Suppressor macrophage treated with lipopolysaccharide for 1 hour (primary cell): ENCODE data around the gene LIFR.
"Not testable (repeated sequence)": the region's sequence is repeated elsewhere in the genome, so short reads cannot be mapped to it uniquely, and the experiment has no call there.

Experiments
- DNase-seq, 3 donors: peaks; one replicate each; pipeline ENCODE4 v3.0.0-alpha.2; 2020 to 2022

LIFR gene

GRCh38 chr5:38543886-38544285 lies 12.6 kb downstream of the LIFR start:
- no peak for DNase-seq

GRCh38 chr5:38543074-38543473 lies 13.4 kb downstream of the LIFR start:
- no peak for DNase-seq

- no peak for DNase-seq
These were observed 15.2 kb downstream of the LIFR start for GRCh38 chr5:38541174-38541725.

GRCh38 chr5:38540314-38540713 lies 16.1 kb downstream of the LIFR start:
- no peak for DNase-seq

- DNase-seq = no peak
These were observed 18.3 kb downstream of the LIFR start for GRCh38 chr5:38538161-38538560.

- DNase-seq = no peak
These were observed 18.9 kb downstream of the LIFR start for GRCh38 chr5:38537505-38537904.

- DNase-seq = no peak
These were observed 19.5 kb downstream of the LIFR start for GRCh38 chr5:38536968-38537367.

- DNase-seq = no peak
These were observed 20.6 kb downstream of the LIFR start for GRCh38 chr5:38535845-38536244.

- DNase-seq = no peak
These were observed 21.1 kb downstream of the LIFR start for GRCh38 chr5:38535248-38535750.

- no peak for DNase-seq
These were observed 22.3 kb downstream of the LIFR start for GRCh38 chr5:38534156-38534453.

GRCh38 chr5:38533286-38534155 lies 22.9 kb downstream of the LIFR start:
- no peak for DNase-seq

GRCh38 chr5:38532165-38532669 lies 24.2 kb downstream of the LIFR start:
- DNase-seq = no peak

- DNase-seq = no peak
These were observed 24.9 kb downstream of the LIFR start for GRCh38 chr5:38531518-38531917.

GRCh38 chr5:38529955-38530646 lies 26.3 kb downstream of the LIFR start:
- no peak for DNase-seq

GRCh38 chr5:38528162-38528703 lies 28.2 kb downstream of the LIFR start:
- no peak for DNase-seq

- DNase-seq = peak; percentile 14 to 32 (median 25)
These were observed 29.0 kb downstream of the LIFR start for GRCh38 chr5:38527475-38527874.

- no peak for DNase-seq
These were observed 32.4 kb downstream of the LIFR start for GRCh38 chr5:38524022-38524421.

- DNase-seq = no peak
These were observed 37.0 kb downstream of the LIFR start for GRCh38 chr5:38519476-38519875.

- peak in 1 of 3 donors; percentile 2 for DNase-seq
These were observed 38.1 kb downstream of the LIFR start for GRCh38 chr5:38518341-38518740.

GRCh38 chr5:38516649-38517048 lies 39.8 kb downstream of the LIFR start:
- not testable (repeated sequence) for DNase-seq

GRCh38 chr5:38515646-38516045 lies 40.8 kb downstream of the LIFR start:
- DNase-seq = no peak

GRCh38 chr5:38515092-38515491 lies 41.4 kb downstream of the LIFR start:
- no peak for DNase-seq

GRCh38 chr5:38509185-38509584 lies 47.3 kb downstream of the LIFR start:
- DNase-seq = no peak
